Gastrocnemius medialis (tissue), 4 donors: ENCODE results near the gene EIF2S2. TPM values are rescaled to one million over a fixed set of nuclear protein-coding genes. Genes with fewer than 3 reads are reported as not detected.
A peak's percentile ranks its signal among the peaks of the same experiment; 100 is the strongest.

ENCODE experiments used
- ATAC-seq, 2 donors: fragments of 150-250 bp; one replicate each; pipeline ENCODE4 v1.9.1; 2016
- DNase-seq, 2 donors: peaks; one replicate each; pipeline ENCODE4 v3.0.0-alpha.2; 2019
- H3K27ac ChIP-seq, 4 donors: fragments of 200-600 bp; sonication (generic); 1 replicate in 1 of 4; 2 replicates in 3 of 4; pipeline ENCODE4 v1.5.1; 2016 to 2018; ENCODE audit warnings: mild to moderate bottlenecking in 2 of 4, moderate library complexity in 1 of 4
- H3K27me3 ChIP-seq, 3 donors: fragments of 200-600 bp; sonication (generic) in 2 of 3; 1 replicate in 1 of 3; 2 replicates in 2 of 3; pipeline versions ENCODE4 v1.5.1 to v1.6.0; 2016 to 2019; ENCODE audit warnings: mild to moderate bottlenecking in 1 of 3, moderate library complexity in 1 of 3
- H3K36me3 ChIP-seq, 2 donors: fragments of 200-600 bp; sonication (generic) in 1 of 2; one replicate each; pipeline ENCODE4 v1.5.1; 2017 to 2018
- H3K4me1 ChIP-seq, 2 donors: fragments of 200-600 bp; sonication (generic) in 1 of 2; one replicate each; pipeline ENCODE4 v1.5.1; 2016 to 2017; ENCODE audit warnings: mild to moderate bottlenecking in 2 of 2
- H3K4me3 ChIP-seq, 4 donors: fragments of 200-600 bp; sonication (generic) in 3 of 4; 1 replicate in 1 of 4; 2 replicates in 3 of 4; pipeline ENCODE4 v1.5.1; 2016 to 2019; ENCODE audit warnings: mild to moderate bottlenecking in 2 of 4
- H3K9me3 ChIP-seq, 3 donors: fragments of 200-600 bp; sonication (generic) in 2 of 3; 1 replicate in 1 of 3; 2 replicates in 2 of 3; pipeline ENCODE4 v1.5.1; 2016 to 2019
- CTCF ChIP-seq, 5 experiments: fragments of 450-650 bp in 3 of 5; fragments of 200-600 bp in 2 of 5; sonication (generic) in 2 of 5; IDR thresholded peaks in 4 of 5; conservative IDR thresholded peaks in 1 of 5; 1 replicate in 4 of 5; 2 replicates in 1 of 5; pipeline ENCODE4 v1.5.1; 2016 to 2019; ENCODE audit warnings: antibody characterized with exemption in 5 of 5, mild to moderate bottlenecking in 3 of 5, moderate library complexity in 3 of 5
- POLR2A ChIP-seq, 2 donors: fragments of 450-650 bp; IDR thresholded peaks; one replicate each; pipeline ENCODE4 v1.6.1; 2017; ENCODE audit warnings: antibody characterized with exemption in 2 of 2, mild to moderate bottlenecking in 2 of 2, moderate library complexity in 2 of 2
- in situ Hi-C, 4 donors: fragments of 200-750 bp; cut with MboI; loops; one replicate each; pipeline versions ENCODE4 v1.15.0 to v1.8.0; 2017; ENCODE audit warnings: low sequenced_read_pairs in 4 of 4
- intact Hi-C: fragments of 100-400 bp; cut with DNase I; formaldehyde crosslinking; loops from one replicate; pipeline ENCODE4 v1.15.1; 2023; ENCODE audit warnings: low total_unique reads
- total RNA-seq, 4 donors: library from RNA; depleted of rRNA; stranded (reverse); fragments of >200 nt; gene quantifications; one replicate each; pipeline versions ENCODE4 v1.1.0 to v1.2.3, GENCODE V29; 2016

EIF2S2 gene
- total RNA-seq, 4 donors from 2014 or later: 79.0 to 85.2 (median 83.9) TPM

- Histone ChIP-seq H3K27ac (no peak overlapping the region), H3K4me3 (no peak overlapping the region), H3K4me1 (peaks cover 29 to 30% of the 10 kb centered on the region in 2 donors), H3K27me3 (no peaks in the 10 kb centered on the region), H3K36me3 (peaks cover 0 to 55% of the 10 kb centered on the region in 2 donors), H3K9me3 (no peaks in the 10 kb centered on the region)
- TF ChIP-seq POLR2A (IDR thresholded peaks at IDR 0.05) (no peak), CTCF (IDR thresholded peaks at IDR 0.05 in 4 of 5, conservative IDR thresholded peaks at IDR 0.05 in 1 of 5) (no peak)
- in situ Hi-C loops: loop anchor here in 1 of 4 donors (10.0 kb wide), 1 partner anchor 91 kb away; the partner anchor contains the start of gene RALY
- DNase-seq (no peak), ATAC-seq (no peak)
- intact Hi-C loops: no loop called here
Measured at GRCh38 chr20:34085544-34086040, 26.5 kb downstream of the EIF2S2 start.

GRCh38 chr20:34084227-34084923 is 27.7 kb downstream of the EIF2S2 start:
- H3K4me1 ChIP-seq: peaks cover 19 to 23% of the 10 kb centered on the region in 2 donors

GRCh38 chr20:34083781-34084180 is 28.3 kb downstream of the EIF2S2 start:
- peaks cover 0 to 55% of the 10 kb centered on the region in 2 donors for H3K36me3 ChIP-seq
- no peak for TF ChIP-seq POLR2A (IDR thresholded peaks at IDR 0.05)
- TF ChIP-seq CTCF (IDR thresholded peaks at IDR 0.05 in 4 of 5, conservative IDR thresholded peaks at IDR 0.05 in 1 of 5): no peak
- H3K9me3 ChIP-seq: no peaks in the 10 kb centered on the region
- intact Hi-C loops (loop anchor here (1.0 kb wide), 1 partner anchor 29 kb away; the partner anchor contains the start of gene EIF2S2), in situ Hi-C loops (loop anchor here in 1 of 4 donors (10.0 kb wide), 1 partner anchor 89 kb away; the partner anchor contains the start of gene RALY)
- H3K27ac ChIP-seq: peak overlapping the region; percentile 58 to 75 (median 72)
- peaks cover 19 to 23% of the 10 kb centered on the region in 2 donors for H3K4me1 ChIP-seq
- DNase-seq (no peak), ATAC-seq (no peak)
- H3K27me3 ChIP-seq: no peaks in the 10 kb centered on the region
- no peak overlapping the region for H3K4me3 ChIP-seq

More at GRCh38 chr20:34084227-34084923, 27.7 kb downstream of the EIF2S2 start:
- Histone ChIP-seq H3K27me3 (no peaks in the 10 kb centered on the region), H3K27ac (peak overlapping the region; percentile 26 to 74 (median 64)), H3K9me3 (no peaks in the 10 kb centered on the region), H3K4me3 (no peak overlapping the region), H3K36me3 (peaks cover 0 to 55% of the 10 kb centered on the region in 2 donors)
- intact Hi-C loops (no loop called here), in situ Hi-C loops (loop anchor here in 1 of 4 donors (10.0 kb wide), 1 partner anchor 90 kb away; the partner anchor contains the start of gene RALY)
- DNase-seq (peak in 1 of 2 donors; percentile 40), ATAC-seq (peak; percentile 59 to 69)
- TF ChIP-seq POLR2A (IDR thresholded peaks at IDR 0.05): no peak
- TF ChIP-seq CTCF (IDR thresholded peaks at IDR 0.05 in 4 of 5, conservative IDR thresholded peaks at IDR 0.05 in 1 of 5): no peak

- peak; percentile 85 to 88 for DNase-seq
- peak; percentile 82 to 86 for ATAC-seq
- peak overlapping the region; percentile 58 to 75 (median 72) for H3K27ac ChIP-seq
- no peaks in the 10 kb centered on the region for H3K27me3 ChIP-seq
- intact Hi-C loops (loop anchor here (1.0 kb wide), 1 partner anchor 29 kb away; the partner anchor contains the start of gene EIF2S2), in situ Hi-C loops (loop anchor here in 1 of 4 donors (10.0 kb wide), 1 partner anchor 88 kb away; the partner anchor contains the start of gene RALY)
- TF ChIP-seq POLR2A (IDR thresholded peaks at IDR 0.05): no peak
- peak in 2 of 5 experiments; percentile 15 to 26 for TF ChIP-seq CTCF (IDR thresholded peaks at IDR 0.05 in 4 of 5, conservative IDR thresholded peaks at IDR 0.05 in 1 of 5)
- H3K36me3 ChIP-seq: peaks cover 0 to 55% of the 10 kb centered on the region in 2 donors
- H3K4me3 ChIP-seq: no peak overlapping the region
- peaks cover 19 to 23% of the 10 kb centered on the region in 2 donors for H3K4me1 ChIP-seq
- no peaks in the 10 kb centered on the region for H3K9me3 ChIP-seq
Measured at GRCh38 chr20:34083137-34083536, 28.9 kb downstream of the EIF2S2 start.
